Measurements from ENCODE around the gene NCDN. TPM values are rescaled to one million over a fixed set of nuclear protein-coding genes. Genes with fewer than 3 reads are reported as not detected.

The NCDN gene
- total RNA-seq, 2 experiments from 2014 or later, result 22.2 to 30.1 TPM

DNA sequence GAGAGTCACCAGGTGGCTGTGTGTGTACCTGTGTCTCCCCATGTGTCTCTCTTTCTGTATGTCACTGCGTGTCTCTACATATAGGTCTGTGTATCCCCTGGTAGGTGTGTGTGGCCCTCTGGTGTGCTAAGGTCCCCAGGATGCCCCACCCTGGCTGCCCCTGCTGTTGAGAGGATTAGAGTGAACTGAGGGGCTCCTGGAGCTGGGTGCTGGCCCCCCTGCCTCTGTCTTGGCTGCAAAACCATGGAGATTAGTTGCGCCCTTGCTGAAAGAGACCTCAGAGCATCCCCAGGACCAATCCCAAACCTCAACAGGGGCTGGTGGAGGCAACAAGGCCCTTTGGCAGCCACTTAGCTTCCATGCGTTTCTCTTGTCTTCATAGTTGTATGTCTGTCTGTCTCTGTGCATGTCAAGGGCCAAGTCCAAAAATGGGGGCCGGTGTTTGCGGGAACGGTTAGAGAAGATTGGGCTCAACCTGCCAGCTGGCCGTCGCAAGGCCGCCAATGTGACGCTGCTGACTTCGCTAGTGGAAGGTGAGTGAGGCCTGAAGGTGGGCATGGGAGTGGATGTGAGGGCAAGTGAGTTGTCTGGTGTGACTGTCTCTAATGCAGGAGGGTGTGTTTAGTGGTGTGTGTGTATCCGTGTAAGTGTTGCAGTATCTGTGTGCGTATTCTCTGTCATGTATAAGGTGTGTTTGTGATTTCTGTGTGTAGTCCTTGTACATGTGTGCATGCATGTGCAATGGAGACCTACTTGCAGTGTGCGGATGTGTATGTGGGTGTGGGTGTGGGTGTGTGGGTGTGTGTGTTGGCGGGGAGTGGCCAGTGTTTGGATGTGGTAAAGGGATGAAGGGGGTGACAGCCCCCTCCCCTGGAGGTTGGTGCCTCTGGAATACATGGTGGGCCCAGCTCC, 32.2 kb downstream of the NCDN start:
- H3K4me2 ChIP-seq (ENCODE audit: low read length), result no peak overlapping the region
- H3K9me2 ChIP-seq (ENCODE audit: insufficient read depth, low read length), result no peaks in the 10 kb centered on the region
- ChIA-PET CTCF (ENCODE audit: unreplicated experiment) (no interaction called here), POLR2A (interaction anchor here (0.6 kb wide), 1 partner anchor 14 kb away, joined by 6 read pairs; no protein-coding TSS in a partner anchor)
- H3K27ac ChIP-seq (ENCODE audit: low read depth, low read length, poor library complexity, severe bottlenecking), result no peak overlapping the region
- no peak for DNase-seq (ENCODE audit: low spot score)
- H3K36me3 ChIP-seq (ENCODE audit: insufficient read depth, low read length), result no peaks in the 10 kb centered on the region
- intact Hi-C loops (cut with micrococcal nuclease; ENCODE audit: unreplicated experiment), result no loop called here
- no peaks in the 10 kb centered on the region for H3K4me1 ChIP-seq (ENCODE audit: insufficient read depth, low read length, poor library complexity, severe bottlenecking)
- H4K20me1 ChIP-seq (ENCODE audit: insufficient read depth, low read length), result no peaks in the 10 kb centered on the region
- BruUV-seq (replicated peaks), result no TSS peak
- H3K9me3 ChIP-seq (ENCODE audit: low read length), result no peaks in the 10 kb centered on the region
- TF ChIP-seq EZH2phosphoT487 (IDR thresholded peaks at IDR 0.05; ENCODE audit: borderline replicate concordance, low read depth, low read length), result no peak
- TF ChIP-seq, protein P1, sequence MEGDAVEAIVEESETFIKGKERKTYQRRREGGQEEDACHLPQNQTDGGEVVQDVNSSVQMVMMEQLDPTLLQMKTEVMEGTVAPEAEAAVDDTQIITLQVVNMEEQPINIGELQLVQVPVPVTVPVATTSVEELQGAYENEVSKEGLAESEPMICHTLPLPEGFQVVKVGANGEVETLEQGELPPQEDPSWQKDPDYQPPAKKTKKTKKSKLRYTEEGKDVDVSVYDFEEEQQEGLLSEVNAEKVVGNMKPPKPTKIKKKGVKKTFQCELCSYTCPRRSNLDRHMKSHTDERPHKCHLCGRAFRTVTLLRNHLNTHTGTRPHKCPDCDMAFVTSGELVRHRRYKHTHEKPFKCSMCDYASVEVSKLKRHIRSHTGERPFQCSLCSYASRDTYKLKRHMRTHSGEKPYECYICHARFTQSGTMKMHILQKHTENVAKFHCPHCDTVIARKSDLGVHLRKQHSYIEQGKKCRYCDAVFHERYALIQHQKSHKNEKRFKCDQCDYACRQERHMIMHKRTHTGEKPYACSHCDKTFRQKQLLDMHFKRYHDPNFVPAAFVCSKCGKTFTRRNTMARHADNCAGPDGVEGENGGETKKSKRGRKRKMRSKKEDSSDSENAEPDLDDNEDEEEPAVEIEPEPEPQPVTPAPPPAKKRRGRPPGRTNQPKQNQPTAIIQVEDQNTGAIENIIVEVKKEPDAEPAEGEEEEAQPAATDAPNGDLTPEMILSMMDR (conservative IDR thresholded peaks at IDR 0.05; ENCODE audit: low read length), result no peak
- H3K79me2 ChIP-seq (ENCODE audit: insufficient read depth, low read depth, low read length), result no peaks in the 10 kb centered on the region
- H3K4me3 ChIP-seq (ENCODE audit: low read depth, low read length, poor library complexity, severe bottlenecking), result no peak overlapping the region
- H2AFZ ChIP-seq (ENCODE audit: low read length), result no peak overlapping the region

DNA sequence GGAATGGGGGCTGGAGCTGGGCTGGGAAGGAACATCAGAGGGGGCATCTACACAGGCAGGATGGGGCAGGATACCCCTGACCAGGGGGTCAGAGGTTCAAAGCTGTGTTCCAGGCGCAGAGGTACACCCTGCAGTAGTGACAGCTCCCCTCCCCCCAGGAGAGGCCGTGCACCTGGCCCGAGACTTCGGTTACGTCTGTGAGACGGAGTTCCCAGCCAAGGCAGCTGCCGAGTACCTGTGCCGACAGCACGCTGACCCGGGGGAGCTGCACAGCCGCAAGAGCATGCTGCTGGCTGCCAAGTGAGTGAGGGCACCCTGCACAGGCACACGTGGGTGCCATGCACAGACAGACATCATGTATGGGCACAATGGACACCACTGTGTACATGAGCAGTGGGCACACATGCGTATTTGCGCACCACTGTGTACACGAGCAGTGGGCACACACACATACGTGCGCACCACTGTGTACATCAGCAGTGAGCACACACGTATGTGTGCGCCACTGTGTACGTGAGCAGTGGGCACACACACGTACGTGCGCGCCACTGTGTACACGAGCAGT, 33.0 kb downstream of the NCDN start:
- H3K9me3 ChIP-seq (ENCODE audit: low read length), result no peaks in the 10 kb centered on the region
- H4K20me1 ChIP-seq (ENCODE audit: insufficient read depth, low read length), result no peaks in the 10 kb centered on the region
- no peak overlapping the region for H3K27ac ChIP-seq (ENCODE audit: low read depth, low read length, poor library complexity, severe bottlenecking)
- H3K36me3 ChIP-seq (ENCODE audit: insufficient read depth, low read length), result peaks cover under 1% of the 10 kb centered on the region; the same call in 1 of the 2 replicates
- no peaks in the 10 kb centered on the region for H3K9me2 ChIP-seq (ENCODE audit: insufficient read depth, low read length)
- H3K4me1 ChIP-seq (ENCODE audit: insufficient read depth, low read length, poor library complexity, severe bottlenecking), result no peaks in the 10 kb centered on the region
- no peaks in the 10 kb centered on the region for H3K79me2 ChIP-seq (ENCODE audit: insufficient read depth, low read depth, low read length)
- ChIA-PET CTCF (ENCODE audit: unreplicated experiment) (no interaction called here), POLR2A (interaction anchor here (0.6 kb wide), 2 partner anchors 13 kb away, joined by 3 to 6 read pairs; no protein-coding TSS in a partner anchor)
- intact Hi-C loops (cut with micrococcal nuclease; ENCODE audit: unreplicated experiment), result no loop called here
- no peak for DNase-seq (ENCODE audit: low spot score)
- H2AFZ ChIP-seq (ENCODE audit: low read length), result no peak overlapping the region
- TF ChIP-seq EZH2phosphoT487 (IDR thresholded peaks at IDR 0.05; ENCODE audit: borderline replicate concordance, low read depth, low read length), result no peak
- TF ChIP-seq, protein P1 (conservative IDR thresholded peaks at IDR 0.05; ENCODE audit: low read length), result no peak
- BruUV-seq (replicated peaks), result no TSS peak
- H3K4me2 ChIP-seq (ENCODE audit: low read length), result no peak overlapping the region
- H3K4me3 ChIP-seq (ENCODE audit: low read depth, low read length, poor library complexity, severe bottlenecking), result no peak overlapping the region

DNA sequence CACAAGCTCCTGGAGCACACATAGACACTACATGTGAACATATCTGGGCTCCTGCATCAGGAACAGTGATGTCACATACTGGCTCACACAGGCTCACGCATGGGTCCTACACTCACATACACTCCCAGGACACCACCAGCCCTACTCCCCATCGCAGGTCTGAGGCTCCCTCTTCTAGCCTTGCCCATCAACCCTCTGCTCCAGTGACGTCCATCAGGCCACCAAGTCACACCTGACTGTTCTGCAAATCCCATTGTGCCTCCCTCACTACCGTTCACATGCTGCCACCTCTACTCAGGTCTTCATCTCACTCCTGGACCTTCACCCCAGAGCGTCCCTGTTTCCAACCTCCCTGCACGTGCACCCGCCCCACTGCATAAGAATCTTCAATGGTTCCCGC, 33.6 kb downstream of the NCDN start:
- ChIA-PET POLR2A (no interaction called here), CTCF (ENCODE audit: unreplicated experiment) (no interaction called here)
- no peaks in the 10 kb centered on the region for H3K4me1 ChIP-seq (ENCODE audit: insufficient read depth, low read length, poor library complexity, severe bottlenecking)
- no peaks in the 10 kb centered on the region for H3K9me2 ChIP-seq (ENCODE audit: insufficient read depth, low read length)
- no peaks in the 10 kb centered on the region for H3K79me2 ChIP-seq (ENCODE audit: insufficient read depth, low read depth, low read length)
- no peak overlapping the region for H3K4me3 ChIP-seq (ENCODE audit: low read depth, low read length, poor library complexity, severe bottlenecking)
- H2AFZ ChIP-seq (ENCODE audit: low read length), result no peak overlapping the region
- peaks cover 6% of the 10 kb centered on the region; the same call in 1 of the 2 replicates for H3K36me3 ChIP-seq (ENCODE audit: insufficient read depth, low read length)
- H3K9me3 ChIP-seq (ENCODE audit: low read length), result no peaks in the 10 kb centered on the region
- no TSS peak for BruUV-seq (replicated peaks)
- no peak overlapping the region for H3K27ac ChIP-seq (ENCODE audit: low read depth, low read length, poor library complexity, severe bottlenecking)
- intact Hi-C loops (cut with micrococcal nuclease; ENCODE audit: unreplicated experiment), result no loop called here
- DNase-seq (ENCODE audit: low spot score), result no peak
- H3K4me2 ChIP-seq (ENCODE audit: low read length), result no peak overlapping the region
- no peaks in the 10 kb centered on the region for H4K20me1 ChIP-seq (ENCODE audit: insufficient read depth, low read length)
- TF ChIP-seq, protein P1 (conservative IDR thresholded peaks at IDR 0.05; ENCODE audit: low read length), result no peak
- no peak for TF ChIP-seq EZH2phosphoT487 (IDR thresholded peaks at IDR 0.05; ENCODE audit: borderline replicate concordance, low read depth, low read length)

Measured in OCI-LY7 (cell line).